ENCODE data around the gene CASKIN2. TPM values are rescaled to one million over a fixed set of nuclear protein-coding genes. Genes with fewer than 3 reads are reported as not detected.

The CASKIN2 gene
- total RNA-seq, 4 donors from 2014 or later: 13.7 to 46.0 (median 15.6) TPM

GRCh38 chr17:75530837-75531720 lies 15.7 kb upstream of the CASKIN2 start:
- Histone ChIP-seq H3K27me3 (no peaks in the 10 kb centered on the region), H3K9me3 (no peaks in the 10 kb centered on the region), H3K4me3 (no peak overlapping the region), H3K36me3 (no peaks in the 10 kb centered on the region), H3K27ac (no peak overlapping the region), H3K4me1 (peaks cover 0 to 8% (median 4%) of the 10 kb centered on the region in 3 donors)
- TF ChIP-seq POLR2AphosphoS5 (IDR thresholded peaks at IDR 0.05): no peak
- TF ChIP-seq EP300 (IDR thresholded peaks at IDR 0.05): no peak
- TF ChIP-seq CTCF (IDR thresholded peaks at IDR 0.05): no peak
- TF ChIP-seq POLR2A (IDR thresholded peaks at IDR 0.05): no peak
- ATAC-seq: no peak
- 100% methylated on average over 4 of the region's 19 CpGs; no CpG with 5 or more reads in 1 of the 2 donors for WGBS, 2 donors (ENCODE audit: low coverage in 1 of 2)

DNA sequence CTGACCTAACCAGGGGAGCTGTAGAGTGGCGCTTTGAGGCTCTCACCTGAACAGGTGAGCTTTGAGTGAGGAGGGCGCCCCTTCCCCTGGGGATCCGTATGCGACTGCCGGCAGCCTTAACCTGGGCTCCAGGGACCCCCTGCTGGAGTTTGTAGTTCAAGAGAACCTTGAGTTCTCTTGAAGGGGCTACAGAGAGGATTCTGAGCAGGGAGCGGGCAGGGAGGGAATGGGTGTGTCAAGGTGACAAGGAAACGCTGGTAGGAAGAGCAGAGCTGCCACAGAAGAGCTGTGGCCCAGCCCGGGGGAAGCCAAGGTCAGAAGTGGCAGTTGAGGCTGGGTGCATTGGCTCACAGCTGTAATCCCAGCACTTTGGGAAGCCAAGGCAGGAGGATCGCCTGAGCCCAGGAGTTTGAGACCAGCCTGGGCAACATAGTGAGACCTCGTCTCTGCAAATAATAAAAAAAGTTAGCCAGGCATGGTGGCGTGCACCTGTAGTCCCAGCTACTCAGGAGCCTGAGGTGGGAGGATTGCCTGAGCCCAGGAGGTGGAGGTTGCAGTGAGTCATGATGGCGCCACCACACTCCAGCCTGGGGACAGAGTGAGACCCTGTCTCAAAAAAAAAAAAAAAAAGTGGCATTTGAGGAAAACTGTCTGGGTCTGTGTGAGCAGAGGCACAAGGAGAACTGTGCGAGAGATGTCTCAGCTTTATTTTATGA lies 11.4 kb upstream of the CASKIN2 start:
- H3K27me3 ChIP-seq: no peaks in the 10 kb centered on the region
- peak overlapping the region in 1 of 4 donors; percentile 79 for H3K27ac ChIP-seq
- 80% methylated on average over 6 of the region's 13 CpGs; no CpG with 5 or more reads in 1 of the 2 donors for WGBS, 2 donors (ENCODE audit: low coverage in 1 of 2)
- H3K4me1 ChIP-seq: peaks cover 0 to 26% (median 7%) of the 10 kb centered on the region in 3 donors
- peak overlapping the region in 1 of 2 donors; percentile 76 for H3K4me3 ChIP-seq
- TF ChIP-seq POLR2AphosphoS5 (IDR thresholded peaks at IDR 0.05) (no peak), POLR2A (IDR thresholded peaks at IDR 0.05) (no peak), EP300 (IDR thresholded peaks at IDR 0.05) (no peak), CTCF (IDR thresholded peaks at IDR 0.05) (no peak)
- peaks cover 0 to 8% of the 10 kb centered on the region in 2 donors for H3K36me3 ChIP-seq
- H3K9me3 ChIP-seq: no peaks in the 10 kb centered on the region
- no peak for ATAC-seq

GRCh38 chr17:75525806-75526554 lies 10.6 kb upstream of the CASKIN2 start:
- peak; percentile 3 for ATAC-seq
- H3K4me3 ChIP-seq: peak overlapping the region; percentile 54 to 76
- peaks cover 0 to 26% (median 7%) of the 10 kb centered on the region in 3 donors for H3K4me1 ChIP-seq
- TF ChIP-seq POLR2AphosphoS5 (IDR thresholded peaks at IDR 0.05): no peak
- peak overlapping the region in 2 of 4 donors; percentile 70 to 79 for H3K27ac ChIP-seq
- peaks cover 0 to 16% of the 10 kb centered on the region in 2 donors for H3K36me3 ChIP-seq
- WGBS, 2 donors (ENCODE audit: low coverage in 1 of 2): no CpG with 5 or more reads among the region's 60 CpGs
- H3K9me3 ChIP-seq: no peaks in the 10 kb centered on the region
- no peaks in the 10 kb centered on the region for H3K27me3 ChIP-seq

- Histone ChIP-seq H3K27ac (peak within 1 kb of the TSS in 3 of 4 donors; percentile 70 to 82 (median 79)), H3K4me1 (peaks cover 0 to 26% (median 7%) of the 10 kb centered on the region in 3 donors), H3K9me3 (no peaks in the 10 kb centered on the region), H3K4me3 (peak within 1 kb of the TSS; percentile 54 to 76), H3K36me3 (peaks cover 0 to 22% of the 10 kb centered on the region in 2 donors), H3K27me3 (no peaks in the 10 kb centered on the region)
- ATAC-seq: peak; percentile 87
- TF ChIP-seq CTCF (IDR thresholded peaks at IDR 0.05) (peak in 3 of 4 experiments; percentile 38 to 74 (median 41)), POLR2AphosphoS5 (IDR thresholded peaks at IDR 0.05) (no peak), EP300 (IDR thresholded peaks at IDR 0.05) (no peak), POLR2A (IDR thresholded peaks at IDR 0.05) (no peak)
- 20% methylated on average over 2 of the region's 108 CpGs; no CpG with 5 or more reads in 1 of the 2 donors for WGBS, 2 donors (ENCODE audit: low coverage in 1 of 2)
Observed at GRCh38 chr17:75524970-75525805, 9.9 kb upstream of the CASKIN2 start, which contains the start of gene LLGL2. Gene LLGL2 (plus strand): TSS chr17:75525697. CDS start chr17:75543427, 17,730 bp downstream.
